ENCODE data around the gene NXPE3. TPM values are rescaled to one million over a fixed set of nuclear protein-coding genes. Genes with fewer than 3 reads are reported as not detected.

Gene NXPE3
- total RNA-seq, 1 donor, result 20.3 TPM

- H3K9me3 ChIP-seq (ENCODE audit: low read depth, low read length), result no peaks in the 10 kb centered on the region
- H3K4me3 ChIP-seq (ENCODE audit: low read length), result no peak overlapping the region
- H3K27me3 ChIP-seq (ENCODE audit: insufficient read depth, low read length), result no peaks in the 10 kb centered on the region
- H3K4me1 ChIP-seq (ENCODE audit: insufficient read depth, low read length), result peaks cover 63% of the 10 kb centered on the region
Observed at GRCh38 chr3:101780661-101781060, 1.6 kb downstream of the NXPE3 start.

DNA sequence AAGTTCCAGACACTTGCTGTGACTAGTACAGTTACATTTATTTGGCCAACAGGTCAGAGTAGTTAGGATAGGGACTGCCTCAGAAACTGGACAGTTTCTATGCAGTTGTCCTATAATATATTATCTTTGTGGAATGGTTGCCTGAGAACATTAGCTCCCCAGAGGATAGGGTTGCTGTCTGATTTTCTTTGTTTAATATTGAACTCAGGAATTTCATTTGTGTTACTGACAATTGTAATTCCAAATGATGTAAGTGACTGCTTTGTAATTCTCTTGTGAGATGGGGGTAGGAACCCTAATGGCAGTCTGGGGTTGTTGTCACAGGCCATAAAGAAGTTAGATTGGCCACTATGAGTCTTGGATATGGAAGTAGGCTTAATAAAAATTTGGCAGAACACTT is 2.2 kb downstream of the NXPE3 start:
- no peaks in the 10 kb centered on the region for H3K9me3 ChIP-seq (ENCODE audit: low read depth, low read length)
- no peaks in the 10 kb centered on the region for H3K27me3 ChIP-seq (ENCODE audit: insufficient read depth, low read length)
- H3K4me1 ChIP-seq (ENCODE audit: insufficient read depth, low read length), result peaks cover 68% of the 10 kb centered on the region
- no peak overlapping the region for H3K4me3 ChIP-seq (ENCODE audit: low read length)

DNA sequence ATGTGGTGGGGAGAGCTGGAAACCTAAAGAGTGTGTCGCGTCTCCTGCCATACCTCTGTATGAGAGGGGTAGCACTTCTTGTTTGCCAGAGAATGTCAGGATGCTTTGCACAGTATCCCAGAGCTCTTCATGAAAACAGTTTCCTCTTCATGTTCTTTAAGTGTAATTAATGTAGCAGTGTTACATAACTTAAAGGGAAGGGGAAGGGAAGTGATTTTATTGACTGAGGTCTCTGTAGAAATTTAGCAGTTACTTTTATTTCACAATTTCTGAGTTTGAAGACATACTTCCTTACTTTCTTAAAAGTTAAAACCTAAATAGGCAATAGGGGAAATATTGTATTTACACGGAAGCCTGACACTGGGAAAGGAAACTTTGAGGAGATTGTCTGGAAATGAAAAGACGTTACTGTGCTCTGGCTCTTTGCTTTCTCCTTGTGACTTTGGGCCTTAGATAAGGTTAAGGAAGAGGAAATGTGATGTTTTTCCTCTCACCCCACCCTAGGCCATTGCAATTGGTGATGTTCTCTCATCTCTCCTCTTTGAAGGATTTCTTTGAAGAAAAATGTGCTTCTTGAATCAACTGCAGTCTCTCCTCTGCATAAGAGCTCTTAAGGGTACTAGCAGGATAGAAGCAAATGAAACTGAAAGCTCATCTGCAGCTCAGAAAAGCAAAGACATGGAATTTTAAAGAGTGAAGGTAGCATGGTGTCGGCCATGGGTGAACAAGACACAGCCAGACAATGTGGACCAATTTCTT is 6.0 kb downstream of the NXPE3 start:
- Histone ChIP-seq H3K4me3 (ENCODE audit: low read length) (no peak overlapping the region), H3K4me1 (ENCODE audit: insufficient read depth, low read length) (peaks cover 55% of the 10 kb centered on the region), H3K9me3 (ENCODE audit: low read depth, low read length) (no peaks in the 10 kb centered on the region), H3K27me3 (ENCODE audit: insufficient read depth, low read length) (no peaks in the 10 kb centered on the region)

- Histone ChIP-seq H3K4me3 (ENCODE audit: low read length) (no peak overlapping the region), H3K27me3 (ENCODE audit: insufficient read depth, low read length) (no peaks in the 10 kb centered on the region), H3K4me1 (ENCODE audit: insufficient read depth, low read length) (peaks cover 20% of the 10 kb centered on the region), H3K9me3 (ENCODE audit: low read depth, low read length) (no peaks in the 10 kb centered on the region)
Observed at GRCh38 chr3:101791778-101792177, 12.8 kb downstream of the NXPE3 start.

DNA sequence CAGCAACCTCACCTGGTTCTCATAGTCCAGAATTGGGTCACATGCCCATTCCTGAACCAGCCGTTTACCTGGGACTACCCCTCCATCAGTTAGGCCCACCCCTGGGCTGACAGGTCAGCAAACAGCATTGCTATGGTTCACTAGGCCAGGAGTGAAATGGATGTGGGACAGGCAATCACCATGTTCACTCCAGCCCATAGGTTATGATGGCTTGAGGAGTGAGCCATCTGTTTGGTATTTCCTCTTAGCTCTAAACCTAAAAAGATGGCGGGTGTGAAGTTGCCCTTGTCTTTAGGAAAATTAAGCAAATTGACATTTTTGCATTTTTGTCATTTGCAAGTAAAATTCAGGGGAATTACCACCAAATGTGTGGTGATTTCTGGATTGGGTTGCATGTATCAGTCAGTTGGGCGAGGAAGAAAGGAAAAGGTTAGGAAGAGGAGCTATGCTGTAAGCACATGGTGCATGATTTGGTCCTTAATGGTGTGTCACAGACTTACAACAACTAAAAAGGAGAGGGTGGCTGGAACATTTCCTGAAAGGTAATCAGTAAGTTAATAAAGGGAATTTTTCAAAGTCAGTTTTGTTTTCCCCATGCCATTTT is 17.2 kb downstream of the NXPE3 start:
- Histone ChIP-seq H3K4me3 (ENCODE audit: low read length) (no peak overlapping the region), H3K9me3 (ENCODE audit: low read depth, low read length) (no peaks in the 10 kb centered on the region)

GRCh38 chr3:101801174-101801573 is 22.2 kb downstream of the NXPE3 start:
- Histone ChIP-seq H3K9me3 (ENCODE audit: low read depth, low read length) (no peaks in the 10 kb centered on the region), H3K27me3 (ENCODE audit: insufficient read depth, low read length) (no peaks in the 10 kb centered on the region), H3K4me3 (ENCODE audit: low read length) (no peak overlapping the region), H3K4me1 (ENCODE audit: insufficient read depth, low read length) (no peaks in the 10 kb centered on the region)

More for the DNA sequence above, 17.2 kb downstream of the NXPE3 start:
- H3K27me3 ChIP-seq (ENCODE audit: insufficient read depth, low read length), result no peaks in the 10 kb centered on the region
- H3K4me1 ChIP-seq (ENCODE audit: insufficient read depth, low read length), result peaks cover 12% of the 10 kb centered on the region

- H3K27me3 ChIP-seq (ENCODE audit: insufficient read depth, low read length), result no peaks in the 10 kb centered on the region
- no peak overlapping the region for H3K4me3 ChIP-seq (ENCODE audit: low read length)
- H3K4me1 ChIP-seq (ENCODE audit: insufficient read depth, low read length), result no peaks in the 10 kb centered on the region
- no peaks in the 10 kb centered on the region for H3K9me3 ChIP-seq (ENCODE audit: low read depth, low read length)
Observed at GRCh38 chr3:101802179-101802578, 23.2 kb downstream of the NXPE3 start.

DNA sequence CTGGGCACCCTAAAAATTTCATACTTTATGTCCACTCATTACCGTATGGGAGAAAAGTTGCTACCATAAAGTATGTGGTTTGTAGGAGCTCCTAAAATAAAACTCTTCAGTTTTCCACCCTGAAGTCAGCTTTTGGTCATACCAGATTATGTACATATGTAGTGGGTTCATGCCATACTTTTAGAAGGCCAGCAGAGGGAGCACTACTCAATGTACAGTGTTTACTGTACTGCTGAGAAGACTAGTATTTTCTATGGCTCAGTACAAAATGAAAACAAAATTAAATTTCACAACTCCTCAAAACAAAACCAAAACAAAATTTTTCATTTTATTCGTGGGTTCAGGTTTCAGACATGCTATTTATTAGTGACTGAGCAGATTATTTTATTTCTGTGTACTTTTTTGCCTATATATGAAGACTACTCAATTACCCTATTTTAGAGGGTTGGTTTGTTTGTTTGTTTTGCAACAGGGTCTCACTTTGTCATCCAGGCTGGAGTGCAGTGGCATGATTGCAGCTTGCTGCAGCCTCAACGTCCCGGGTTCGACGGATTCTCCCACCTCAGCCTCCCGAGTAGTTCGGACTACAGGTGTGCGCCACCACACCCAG is 24.3 kb downstream of the NXPE3 start:
- H3K9me3 ChIP-seq (ENCODE audit: low read depth, low read length), result no peaks in the 10 kb centered on the region
- H3K4me1 ChIP-seq (ENCODE audit: insufficient read depth, low read length), result no peaks in the 10 kb centered on the region
- H3K4me3 ChIP-seq (ENCODE audit: low read length), result no peak overlapping the region
- no peaks in the 10 kb centered on the region for H3K27me3 ChIP-seq (ENCODE audit: insufficient read depth, low read length)

GRCh38 chr3:101803939-101804338 is 24.9 kb downstream of the NXPE3 start:
- Histone ChIP-seq H3K4me1 (ENCODE audit: insufficient read depth, low read length) (peaks cover 2% of the 10 kb centered on the region), H3K27me3 (ENCODE audit: insufficient read depth, low read length) (no peaks in the 10 kb centered on the region), H3K9me3 (ENCODE audit: low read depth, low read length) (no peaks in the 10 kb centered on the region), H3K4me3 (ENCODE audit: low read length) (no peak overlapping the region)

DNA sequence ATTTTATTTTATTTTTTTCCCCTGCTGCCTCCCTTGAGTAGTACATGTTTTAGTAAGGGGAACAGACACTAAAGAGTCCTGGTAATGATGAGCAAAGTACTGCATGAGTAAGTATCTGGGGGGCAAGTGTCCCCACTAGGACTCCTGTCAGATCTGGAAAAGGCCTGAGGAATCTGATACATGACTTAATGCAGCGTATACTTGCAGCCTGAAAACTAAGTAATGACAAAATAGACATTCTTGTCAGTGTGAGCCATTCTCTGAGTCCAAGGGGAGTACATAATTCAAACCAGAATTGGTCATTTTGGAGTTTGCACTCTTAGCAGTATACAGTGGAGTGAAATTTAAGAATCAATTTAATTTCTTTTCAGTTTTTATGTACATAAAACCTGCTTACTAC is 27.5 kb downstream of the NXPE3 start:
- no peaks in the 10 kb centered on the region for H3K9me3 ChIP-seq (ENCODE audit: low read depth, low read length)

GRCh38 chr3:101807888-101808287 is 28.9 kb downstream of the NXPE3 start:
- Histone ChIP-seq H3K27me3 (ENCODE audit: insufficient read depth, low read length) (no peaks in the 10 kb centered on the region), H3K4me3 (ENCODE audit: low read length) (no peak overlapping the region), H3K9me3 (ENCODE audit: low read depth, low read length) (no peaks in the 10 kb centered on the region), H3K4me1 (ENCODE audit: insufficient read depth, low read length) (peaks cover 9% of the 10 kb centered on the region)

More for the DNA sequence above, 27.5 kb downstream of the NXPE3 start:
- peaks cover 9% of the 10 kb centered on the region for H3K4me1 ChIP-seq (ENCODE audit: insufficient read depth, low read length)
- no peak overlapping the region for H3K4me3 ChIP-seq (ENCODE audit: low read length)
- H3K27me3 ChIP-seq (ENCODE audit: insufficient read depth, low read length), result no peaks in the 10 kb centered on the region

DNA sequence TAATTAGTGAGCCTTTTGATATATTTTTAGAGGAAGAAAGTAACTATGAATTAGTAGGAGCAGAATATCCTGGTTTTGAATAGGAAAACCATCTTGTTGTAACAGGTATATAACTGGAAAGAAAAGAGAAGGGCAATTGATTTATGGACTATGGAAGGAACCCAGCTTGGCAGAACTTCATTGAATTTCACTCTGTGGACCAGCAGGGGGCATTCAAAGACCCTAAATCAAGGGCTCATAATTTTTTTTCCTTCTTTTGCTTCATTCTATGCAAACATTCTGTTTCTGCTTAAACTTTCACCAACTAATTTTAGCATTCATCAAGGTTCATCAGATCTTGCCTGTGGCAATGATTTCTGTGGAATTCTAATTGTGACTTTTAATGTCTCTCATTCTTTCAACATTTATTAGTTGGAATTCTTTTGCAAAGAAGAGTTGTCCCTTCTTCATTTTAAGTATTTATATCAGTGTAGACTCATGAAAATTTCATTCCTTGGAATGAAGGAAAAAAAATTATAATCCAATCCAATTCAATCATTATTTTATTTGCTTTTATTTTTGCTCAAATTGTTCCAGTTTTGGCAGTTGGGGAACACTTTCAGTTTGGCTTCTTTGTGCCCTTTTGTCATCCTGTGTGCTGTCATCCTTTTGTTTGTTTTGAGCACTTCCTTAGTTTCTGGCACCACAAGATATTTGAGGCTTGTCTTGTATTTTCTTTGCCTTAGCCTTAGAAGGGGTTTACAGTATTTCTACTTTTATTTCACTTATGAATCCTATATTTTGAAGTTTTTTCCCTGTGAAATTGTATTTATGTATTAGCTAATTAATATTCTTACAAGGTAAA is 30.4 kb downstream of the NXPE3 start:
- H3K9me3 ChIP-seq (ENCODE audit: low read depth, low read length), result no peaks in the 10 kb centered on the region
- no peak overlapping the region for H3K4me3 ChIP-seq (ENCODE audit: low read length)
- peaks cover 9% of the 10 kb centered on the region for H3K4me1 ChIP-seq (ENCODE audit: insufficient read depth, low read length)
- no peaks in the 10 kb centered on the region for H3K27me3 ChIP-seq (ENCODE audit: insufficient read depth, low read length)

- no peaks in the 10 kb centered on the region for H3K27me3 ChIP-seq (ENCODE audit: insufficient read depth, low read length)
- no peaks in the 10 kb centered on the region for H3K9me3 ChIP-seq (ENCODE audit: low read depth, low read length)
- H3K4me3 ChIP-seq (ENCODE audit: low read length), result no peak overlapping the region
- peaks cover 12% of the 10 kb centered on the region for H3K4me1 ChIP-seq (ENCODE audit: insufficient read depth, low read length)
Observed at GRCh38 chr3:101810022-101810418, 31.0 kb downstream of the NXPE3 start.

- no peaks in the 10 kb centered on the region for H3K27me3 ChIP-seq (ENCODE audit: insufficient read depth, low read length)
- H3K9me3 ChIP-seq (ENCODE audit: low read depth, low read length), result no peaks in the 10 kb centered on the region
- peaks cover 14% of the 10 kb centered on the region for H3K4me1 ChIP-seq (ENCODE audit: insufficient read depth, low read length)
- H3K4me3 ChIP-seq (ENCODE audit: low read length), result no peak overlapping the region
Observed at GRCh38 chr3:101811875-101812274, 32.9 kb downstream of the NXPE3 start.

- H3K27me3 ChIP-seq (ENCODE audit: insufficient read depth, low read length), result no peaks in the 10 kb centered on the region
- peaks cover 23% of the 10 kb centered on the region for H3K4me1 ChIP-seq (ENCODE audit: insufficient read depth, low read length)
- H3K9me3 ChIP-seq (ENCODE audit: low read depth, low read length), result no peaks in the 10 kb centered on the region
- H3K4me3 ChIP-seq (ENCODE audit: low read length), result no peak overlapping the region
Observed at GRCh38 chr3:101812895-101813294, 33.9 kb downstream of the NXPE3 start.
